GM12801 (cell line): Measurements from ENCODE around the gene P2RX4.

Experiments used
- CTCF ChIP-seq: IDR thresholded peaks from one replicate; pipeline ENCODE4 v1.5.1; 2011; ENCODE audit warnings: control low read depth; ENCODE audit not compliant: insufficient read length; ENCODE audit errors: extremely low read depth

Gene P2RX4

GRCh38 chr12:121279507-121279915, 69.6 kb downstream of the P2RX4 start:
- TF ChIP-seq CTCF: no peak

- TF ChIP-seq CTCF: no peak
These were observed 72.3 kb downstream of the P2RX4 start for GRCh38 chr12:121282072-121282742.

- no peak for TF ChIP-seq CTCF
These were observed 73.5 kb downstream of the P2RX4 start for GRCh38 chr12:121283388-121283787.
